Natural killer cell (primary cell): ENCODE results near the gene SCLY. TPM values are rescaled to one million over a fixed set of nuclear protein-coding genes. Genes with fewer than 3 reads are reported as not detected.

Source experiments
- ATAC-seq, 3 donors: fragments of 150-1000 bp in 2 of 3; fragments of 200-7000 bp in 1 of 3; cut with Tn5 transposase; 1 replicate in 1 of 3; 2 replicates in 2 of 3; pipeline ENCODE4 v1.10.0; 2021; ENCODE audit warnings: mild to moderate bottlenecking in 2 of 3, moderate library complexity in 2 of 3
- DNase-seq, 2 donors: peaks; one replicate each; pipeline versions ENCODE4 v3.0.0 to v3.0.0-alpha.2; 2013 to 2021; ENCODE audit warnings: mixed read lengths in 1 of 2
- H3K27ac ChIP-seq: one replicate; pipeline ENCODE4 v1.5.1; 2013; ENCODE audit warnings: mild to moderate bottlenecking, low read length
- H3K27me3 ChIP-seq: one replicate; pipeline ENCODE4 v1.6.1; 2013; ENCODE audit warnings: low read length; ENCODE audit not compliant: control insufficient read depth, insufficient read depth
- H3K36me3 ChIP-seq: one replicate; pipeline ENCODE4 v1.6.1; 2013; ENCODE audit warnings: low read length; ENCODE audit not compliant: control insufficient read depth, insufficient read depth
- H3K4me1 ChIP-seq: one replicate; pipeline ENCODE4 v1.6.1; 2013; ENCODE audit warnings: low read length; ENCODE audit not compliant: control insufficient read depth, insufficient read depth
- H3K4me3 ChIP-seq: one replicate; pipeline ENCODE4 v1.5.1; 2013; ENCODE audit warnings: low read length
- H3K9me3 ChIP-seq: one replicate; pipeline ENCODE4 v1.6.1; 2013; ENCODE audit warnings: low read length; ENCODE audit not compliant: control insufficient read depth, insufficient read depth
- H3K27ac Mint-ChIP-seq, 2 donors: one replicate each; pipeline ENCODE4 v1.8.0; 2022; ENCODE audit warnings: mild to moderate bottlenecking in 2 of 2, mixed read lengths in 2 of 2, moderate library complexity in 1 of 2
- H3K27me3 Mint-ChIP-seq, 2 donors: one replicate each; pipeline ENCODE4 v1.8.0; 2022; ENCODE audit warnings: low read depth in 2 of 2, mixed read lengths in 2 of 2
- H3K36me3 Mint-ChIP-seq: one replicate; pipeline ENCODE4 v1.8.0; 2022; ENCODE audit warnings: mixed read lengths
- H3K4me1 Mint-ChIP-seq, 2 donors: one replicate each; pipeline ENCODE4 v1.8.0; 2022; ENCODE audit warnings: mixed read lengths in 2 of 2
- H3K4me3 Mint-ChIP-seq: one replicate; pipeline ENCODE4 v1.8.0; 2022; ENCODE audit warnings: mild to moderate bottlenecking, moderate library complexity, mixed read lengths
- H3K9me3 Mint-ChIP-seq, 2 donors: one replicate each; pipeline ENCODE4 v1.8.0; 2022; ENCODE audit warnings: mixed read lengths in 2 of 2
- WGBS: methylation state at CpG from one replicate; pipeline ENCODE4 v1.1.7; 2013; ENCODE audit warnings: missing lambda C conversion rate; ENCODE audit not compliant: insufficient coverage; 5-methylcytosine and 5-hydroxymethylcytosine counted together
- intact Hi-C: fragments of 100-400 bp; cut with micrococcal nuclease; formaldehyde crosslinking; loops from one replicate; pipeline ENCODE4 v1.14.2; 2022
- total RNA-seq, 4 donors: library from RNA; stranded (reverse); fragments of 120-200 nt in 1 of 4; gene quantifications; one replicate each; pipeline versions ENCODE4 v1.2.3 to v1.2.4, GENCODE V29; 2013 to 2022
- TF ChIP-seq, protein P1 (sequence below): fragments of 200-600 bp; IDR thresholded peaks from one replicate; pipeline ENCODE4 v1.8.0; 2022; ENCODE audit warnings: antibody characterized with exemption

Gene SCLY
- total RNA-seq, 3 donors from 2014 or later (not counting 1 experiment from before 2014, with no cell fraction given) = 16.3 to 24.6 (median 20.1) TPM

DNA sequence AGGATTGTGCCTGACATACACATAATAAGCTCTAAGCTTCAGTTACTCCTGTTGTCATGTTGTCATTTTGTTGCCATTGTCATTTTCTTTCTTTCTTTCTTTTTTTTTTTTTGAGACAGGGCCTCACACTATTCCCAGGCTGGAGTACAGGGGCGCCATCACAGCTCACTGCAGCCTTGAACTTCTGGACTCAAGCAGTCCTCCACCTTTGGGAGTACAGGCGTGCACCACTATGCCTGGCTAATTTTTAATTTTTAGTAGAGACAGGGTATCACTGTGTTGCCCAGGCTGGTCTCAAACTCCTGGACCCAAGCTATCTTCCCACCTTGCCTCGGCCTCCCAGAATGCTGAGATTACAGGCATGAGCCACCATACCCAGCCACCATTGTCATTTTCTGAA, 30.9 kb upstream of the SCLY start:
- Histone ChIP-seq H3K4me3 (no peak overlapping the region), H3K9me3 (no peaks in the 10 kb centered on the region), H3K4me1 (peaks cover 57% of the 10 kb centered on the region), H3K36me3 (peaks cover 35% of the 10 kb centered on the region), H3K27ac (no peak overlapping the region), H3K27me3 (no peaks in the 10 kb centered on the region)
- H3K27ac Mint-ChIP-seq = peak overlapping the region in 1 of 2 donors; percentile 82
- intact Hi-C loops = no loop called here
- peaks cover 40 to 74% of the 10 kb centered on the region in 2 donors for H3K4me1 Mint-ChIP-seq
- no peak for DNase-seq
- H3K4me3 Mint-ChIP-seq = no peak overlapping the region
- TF ChIP-seq, protein P1, sequence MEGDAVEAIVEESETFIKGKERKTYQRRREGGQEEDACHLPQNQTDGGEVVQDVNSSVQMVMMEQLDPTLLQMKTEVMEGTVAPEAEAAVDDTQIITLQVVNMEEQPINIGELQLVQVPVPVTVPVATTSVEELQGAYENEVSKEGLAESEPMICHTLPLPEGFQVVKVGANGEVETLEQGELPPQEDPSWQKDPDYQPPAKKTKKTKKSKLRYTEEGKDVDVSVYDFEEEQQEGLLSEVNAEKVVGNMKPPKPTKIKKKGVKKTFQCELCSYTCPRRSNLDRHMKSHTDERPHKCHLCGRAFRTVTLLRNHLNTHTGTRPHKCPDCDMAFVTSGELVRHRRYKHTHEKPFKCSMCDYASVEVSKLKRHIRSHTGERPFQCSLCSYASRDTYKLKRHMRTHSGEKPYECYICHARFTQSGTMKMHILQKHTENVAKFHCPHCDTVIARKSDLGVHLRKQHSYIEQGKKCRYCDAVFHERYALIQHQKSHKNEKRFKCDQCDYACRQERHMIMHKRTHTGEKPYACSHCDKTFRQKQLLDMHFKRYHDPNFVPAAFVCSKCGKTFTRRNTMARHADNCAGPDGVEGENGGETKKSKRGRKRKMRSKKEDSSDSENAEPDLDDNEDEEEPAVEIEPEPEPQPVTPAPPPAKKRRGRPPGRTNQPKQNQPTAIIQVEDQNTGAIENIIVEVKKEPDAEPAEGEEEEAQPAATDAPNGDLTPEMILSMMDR = no peak
- no peak for ATAC-seq
- no peaks in the 10 kb centered on the region for H3K27me3 Mint-ChIP-seq
- peaks cover 6% of the 10 kb centered on the region for H3K36me3 Mint-ChIP-seq
- no peaks in the 10 kb centered on the region for H3K9me3 Mint-ChIP-seq
- WGBS = 100% methylated on average over 3 of the region's 3 CpGs

DNA sequence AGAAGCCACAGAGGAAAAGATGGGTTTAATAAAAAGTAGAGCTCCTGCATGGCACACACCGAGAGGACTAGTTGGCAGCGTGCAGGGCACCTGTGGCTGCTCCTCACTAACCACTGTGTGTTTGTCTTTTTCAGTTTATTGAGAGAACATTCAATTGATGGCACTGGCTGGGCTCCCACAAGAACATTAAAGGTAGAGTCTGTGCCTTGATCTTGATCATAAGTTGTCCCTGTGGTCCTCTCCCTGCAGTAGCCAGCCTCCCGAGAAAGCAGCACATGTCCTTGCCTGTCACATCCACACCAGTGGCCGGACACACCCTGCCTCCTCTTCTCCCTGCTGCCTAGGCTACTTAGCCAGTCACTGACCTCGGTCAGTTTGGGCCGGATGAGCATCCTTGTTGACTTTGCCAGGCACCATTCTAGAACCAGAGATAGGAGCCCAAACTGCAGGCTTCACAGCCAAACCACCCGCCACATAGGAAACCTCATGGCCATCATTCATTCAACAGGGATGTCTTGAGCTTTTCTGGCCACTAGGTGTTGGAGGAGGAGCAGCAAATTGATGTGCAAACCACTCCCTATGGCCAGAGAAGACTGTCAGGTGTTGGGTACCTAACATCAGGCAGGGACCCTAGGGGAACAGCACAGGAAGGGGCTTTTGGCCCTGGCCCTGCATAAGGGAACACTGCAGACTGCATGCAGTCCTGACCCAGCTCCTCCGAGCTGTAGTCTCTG, 30.2 kb upstream of the SCLY start:
- Mint-ChIP-seq H3K27ac (peak overlapping the region; percentile 77 to 82), H3K36me3 (peaks cover 6% of the 10 kb centered on the region), H3K9me3 (no peaks in the 10 kb centered on the region), H3K27me3 (no peaks in the 10 kb centered on the region), H3K4me1 (peaks cover 33 to 73% of the 10 kb centered on the region in 2 donors), H3K4me3 (no peak overlapping the region)
- H3K36me3 ChIP-seq = peaks cover 41% of the 10 kb centered on the region
- peak overlapping the region; percentile 0 for H3K27ac ChIP-seq
- no peak for DNase-seq
- 60% methylated on average over 7 of the region's 8 CpGs for WGBS
- H3K9me3 ChIP-seq = no peaks in the 10 kb centered on the region
- H3K27me3 ChIP-seq = no peaks in the 10 kb centered on the region
- intact Hi-C loops = no loop called here
- TF ChIP-seq, protein P1 = no peak
- peaks cover 49% of the 10 kb centered on the region for H3K4me1 ChIP-seq
- peak in 1 of 3 donors; percentile 40 for ATAC-seq
- no peak overlapping the region for H3K4me3 ChIP-seq

DNA sequence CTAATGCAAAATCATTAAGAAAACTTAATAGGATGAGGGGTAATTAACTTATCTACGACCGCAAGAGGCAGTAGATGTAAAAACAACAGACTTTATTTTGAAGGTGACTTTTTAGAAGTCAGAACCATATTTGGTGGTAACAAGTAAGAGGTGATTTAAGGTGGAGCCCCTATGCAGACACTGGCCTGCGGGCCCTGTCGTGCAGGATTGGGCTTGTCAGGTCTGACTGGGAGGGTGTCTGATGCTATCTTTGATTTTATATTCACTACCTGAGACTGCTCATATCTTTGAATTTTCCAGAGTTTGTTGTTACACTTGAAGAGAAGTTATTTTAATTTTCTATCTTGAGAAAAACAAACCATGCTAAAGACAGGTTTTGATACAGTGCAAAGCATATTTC, 29.1 kb upstream of the SCLY start:
- no peak overlapping the region for H3K27ac ChIP-seq
- H3K36me3 Mint-ChIP-seq = peaks cover 5% of the 10 kb centered on the region

More for the DNA sequence above, 29.1 kb upstream of the SCLY start:
- Histone ChIP-seq H3K9me3 (no peaks in the 10 kb centered on the region), H3K36me3 (peaks cover 48% of the 10 kb centered on the region), H3K4me3 (no peak overlapping the region), H3K27me3 (no peaks in the 10 kb centered on the region), H3K4me1 (peaks cover 43% of the 10 kb centered on the region)
- Mint-ChIP-seq H3K27ac (peak overlapping the region; percentile 75 to 82), H3K9me3 (no peaks in the 10 kb centered on the region), H3K4me3 (no peak overlapping the region), H3K27me3 (no peaks in the 10 kb centered on the region), H3K4me1 (peaks cover 31 to 67% of the 10 kb centered on the region in 2 donors)
- WGBS = 100% methylated on average over 4 of the region's 4 CpGs
- ATAC-seq (no peak), DNase-seq (no peak)
- intact Hi-C loops = no loop called here
- TF ChIP-seq, protein P1 = no peak
